Loucy (cell line): ENCODE measurements around the gene RAB8A.
A peak's percentile ranks its signal among the peaks of the same experiment; 100 is the strongest.

ENCODE experiments used
- H2AFZ ChIP-seq: fragments of 200-600 bp; sonication (generic); 2 replicates; pipeline ENCODE4 v1.6.0; 2016; ENCODE audit warnings: antibody characterized with exemption, mild to moderate bottlenecking, low read length, moderate library complexity
- H3F3A ChIP-seq: fragments of 200-600 bp; 2 replicates; pipeline ENCODE4 v1.6.0; 2016; ENCODE audit warnings: antibody characterized with exemption, low read depth, mild to moderate bottlenecking
- H3K27me3 ChIP-seq: fragments of 200-600 bp; sonication (generic); 2 replicates; pipeline ENCODE4 v1.6.1; 2014; ENCODE audit warnings: low read length, mild to moderate bottlenecking; ENCODE audit not compliant: insufficient read depth, poor library complexity, severe bottlenecking
- H3K36me3 ChIP-seq: fragments of 200-600 bp; sonication (generic); 2 replicates; pipeline ENCODE4 v1.6.1; 2016; ENCODE audit warnings: low read length; ENCODE audit not compliant: insufficient read depth
- H3K4me1 ChIP-seq: fragments of 200-600 bp; sonication (generic); 2 replicates; pipeline ENCODE4 v1.5.1; 2014; ENCODE audit warnings: low read length, mild to moderate bottlenecking; ENCODE audit not compliant: insufficient read depth, poor library complexity, severe bottlenecking
- H3K4me2 ChIP-seq: fragments of 200-600 bp; sonication (generic); 2 replicates; pipeline ENCODE4 v1.6.0; 2014; ENCODE audit warnings: antibody characterized with exemption, low read length, low read depth, mild to moderate bottlenecking; ENCODE audit not compliant: poor library complexity, severe bottlenecking
- H3K4me3 ChIP-seq: fragments of 200-600 bp; sonication (generic); 2 replicates; pipeline ENCODE4 v1.5.1; 2014; ENCODE audit warnings: low read length, mild to moderate bottlenecking, mixed read lengths; ENCODE audit not compliant: poor library complexity, severe bottlenecking
- H3K79me2 ChIP-seq: fragments of 200-600 bp; sonication (generic); 2 replicates; pipeline ENCODE4 v1.6.1; 2014; ENCODE audit warnings: low read length; ENCODE audit not compliant: insufficient read depth
- H3K9ac ChIP-seq: fragments of 200-600 bp; sonication (generic); 2 replicates; pipeline ENCODE4 v1.6.0; 2014; ENCODE audit warnings: mild to moderate bottlenecking, low read depth, low read length, moderate library complexity; ENCODE audit not compliant: poor library complexity, severe bottlenecking
- H3K9me2 ChIP-seq: fragments of 200-600 bp; sonication (generic); replicated peaks from 2 replicates; pipeline ENCODE4 v1.6.1; 2016; ENCODE audit warnings: low read depth, low read length, mixed read lengths
- H3K9me3 ChIP-seq: fragments of 200-600 bp; sonication (generic); 2 replicates; pipeline ENCODE4 v1.6.1; 2014; ENCODE audit warnings: mild to moderate bottlenecking, antibody characterized with exemption, low read length, low read depth; ENCODE audit not compliant: insufficient read depth
- H4K20me1 ChIP-seq: fragments of 200-600 bp; sonication (generic); 2 replicates; pipeline ENCODE4 v1.6.0; 2014; ENCODE audit warnings: antibody characterized with exemption, low read length, mild to moderate bottlenecking; ENCODE audit not compliant: insufficient read depth, poor library complexity, severe bottlenecking
- EZH2phosphoT487 ChIP-seq: fragments of 200-600 bp; IDR thresholded peaks from 2 replicates; pipeline ENCODE4 v1.6.1; 2018; ENCODE audit warnings: antibody characterized with exemption, mild to moderate bottlenecking, moderate library complexity, borderline replicate concordance
- TF ChIP-seq, protein P1 (sequence below): fragments of 200-600 bp; sonication (generic); conservative IDR thresholded peaks from 2 replicates; pipeline ENCODE4 v1.5.1; 2014; ENCODE audit warnings: mild to moderate bottlenecking, antibody characterized with exemption, low read length

RAB8A gene

DNA sequence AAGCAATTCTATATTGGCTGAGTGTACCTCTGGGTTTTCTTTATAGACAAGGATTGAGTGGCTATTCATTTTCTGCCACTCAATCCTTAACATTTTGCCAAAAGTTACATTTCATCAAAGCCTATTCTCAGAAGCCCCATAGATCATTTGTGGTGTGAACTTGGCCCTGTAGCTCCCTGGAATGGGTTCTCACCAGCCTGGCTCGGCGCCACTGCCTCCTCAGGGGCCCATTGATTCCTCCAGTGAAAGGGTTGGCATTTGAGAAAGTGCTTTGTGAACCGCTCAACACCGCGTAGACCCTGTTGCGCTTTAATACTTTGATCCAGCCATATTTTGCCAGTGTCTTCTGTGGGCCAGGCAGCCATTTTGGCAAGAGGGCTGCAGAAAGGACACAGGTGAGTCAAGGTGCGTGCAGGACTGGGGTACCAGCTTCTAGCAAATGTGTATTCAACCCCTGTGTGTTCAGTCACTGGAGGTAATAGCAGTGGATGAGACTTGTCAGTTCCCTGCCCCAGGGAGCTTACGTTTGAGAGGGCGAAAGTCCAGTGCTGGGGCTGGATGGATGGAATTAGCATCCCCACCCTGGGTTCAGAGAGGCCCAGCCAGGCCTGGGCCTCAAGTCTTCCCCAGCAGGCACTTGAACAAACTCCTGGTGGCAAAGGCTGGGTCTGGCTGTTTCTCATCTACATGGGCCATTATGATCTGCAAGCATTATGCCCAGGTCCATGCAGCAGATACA, 3.8 kb downstream of the RAB8A start:
- TF ChIP-seq, protein P1, sequence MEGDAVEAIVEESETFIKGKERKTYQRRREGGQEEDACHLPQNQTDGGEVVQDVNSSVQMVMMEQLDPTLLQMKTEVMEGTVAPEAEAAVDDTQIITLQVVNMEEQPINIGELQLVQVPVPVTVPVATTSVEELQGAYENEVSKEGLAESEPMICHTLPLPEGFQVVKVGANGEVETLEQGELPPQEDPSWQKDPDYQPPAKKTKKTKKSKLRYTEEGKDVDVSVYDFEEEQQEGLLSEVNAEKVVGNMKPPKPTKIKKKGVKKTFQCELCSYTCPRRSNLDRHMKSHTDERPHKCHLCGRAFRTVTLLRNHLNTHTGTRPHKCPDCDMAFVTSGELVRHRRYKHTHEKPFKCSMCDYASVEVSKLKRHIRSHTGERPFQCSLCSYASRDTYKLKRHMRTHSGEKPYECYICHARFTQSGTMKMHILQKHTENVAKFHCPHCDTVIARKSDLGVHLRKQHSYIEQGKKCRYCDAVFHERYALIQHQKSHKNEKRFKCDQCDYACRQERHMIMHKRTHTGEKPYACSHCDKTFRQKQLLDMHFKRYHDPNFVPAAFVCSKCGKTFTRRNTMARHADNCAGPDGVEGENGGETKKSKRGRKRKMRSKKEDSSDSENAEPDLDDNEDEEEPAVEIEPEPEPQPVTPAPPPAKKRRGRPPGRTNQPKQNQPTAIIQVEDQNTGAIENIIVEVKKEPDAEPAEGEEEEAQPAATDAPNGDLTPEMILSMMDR, result no peak
- no peak for TF ChIP-seq EZH2phosphoT487
- Histone ChIP-seq H3K79me2 (peaks cover 88% of the 10 kb centered on the region), H2AFZ (no peak overlapping the region), H3K4me1 (peaks cover 51% of the 10 kb centered on the region), H3K9me2 (no peaks in the 10 kb centered on the region), H3K27me3 (peaks cover 4% of the 10 kb centered on the region), H3F3A (no peaks in the 10 kb centered on the region), H3K9ac (peak overlapping the region; percentile 67), H3K36me3 (peaks cover 24% of the 10 kb centered on the region; the same call in 1 of the 2 replicates), H3K9me3 (no peaks in the 10 kb centered on the region), H4K20me1 (peaks cover 42% of the 10 kb centered on the region), H3K4me3 (peak overlapping the region; percentile 91), H3K4me2 (peak overlapping the region; percentile 86)

DNA sequence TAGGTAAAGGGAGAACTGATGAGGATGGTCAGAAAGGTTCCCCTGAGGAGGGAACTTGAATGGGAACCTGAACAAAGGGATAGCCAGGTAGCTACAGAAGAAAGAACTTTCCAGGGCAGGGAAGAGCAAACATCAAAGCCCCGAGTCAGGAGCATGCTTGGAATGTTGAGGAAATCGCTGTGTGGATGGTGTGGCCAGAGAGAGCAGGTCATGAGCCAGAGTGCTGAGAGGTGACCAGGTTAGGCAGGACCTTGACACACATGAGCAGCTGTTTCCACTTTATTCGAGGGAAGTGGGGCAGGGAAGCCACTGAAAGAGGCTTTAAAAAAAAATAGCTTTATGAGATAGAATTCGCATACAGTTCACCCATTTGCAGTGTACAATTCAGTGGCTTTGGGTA, 4.4 kb downstream of the RAB8A start:
- Histone ChIP-seq H3K4me1 (peaks cover 48% of the 10 kb centered on the region), H3K9me3 (no peaks in the 10 kb centered on the region), H3K27me3 (peaks cover 4% of the 10 kb centered on the region), H2AFZ (no peak overlapping the region), H3K9ac (peak overlapping the region; percentile 67), H3F3A (no peaks in the 10 kb centered on the region), H3K79me2 (peaks cover 86% of the 10 kb centered on the region), H3K4me2 (peak overlapping the region; percentile 86), H4K20me1 (peaks cover 42% of the 10 kb centered on the region), H3K4me3 (peak overlapping the region; percentile 91), H3K36me3 (peaks cover 25% of the 10 kb centered on the region; the same call in 1 of the 2 replicates), H3K9me2 (no peaks in the 10 kb centered on the region)
- no peak for TF ChIP-seq EZH2phosphoT487
- TF ChIP-seq, protein P1, result no peak

DNA sequence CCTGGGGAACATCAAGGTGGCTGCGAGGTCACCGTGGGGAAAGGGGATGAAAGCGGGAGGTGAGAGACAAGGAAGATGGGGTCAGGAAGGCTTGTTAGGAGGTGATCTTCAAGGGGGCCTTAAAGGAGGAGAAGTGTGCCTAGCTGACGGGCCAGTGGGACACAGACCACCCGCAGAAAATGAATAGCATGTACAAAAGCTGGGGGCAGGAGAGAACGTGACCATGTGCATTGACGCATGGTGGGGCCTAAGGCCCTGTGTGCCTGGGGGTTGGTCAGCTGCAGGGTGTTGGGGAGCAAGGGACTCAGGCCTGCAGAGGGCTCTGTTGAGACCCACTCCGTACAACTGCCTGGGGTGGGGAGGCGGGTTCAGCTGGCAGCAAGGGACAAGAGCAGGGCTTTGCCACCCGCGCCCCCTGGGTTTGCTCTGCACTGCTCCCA, 5.9 kb downstream of the RAB8A start:
- H3K4me2 ChIP-seq, result peak overlapping the region; percentile 86
- H3K9me3 ChIP-seq, result no peaks in the 10 kb centered on the region
- H3K9ac ChIP-seq, result peak overlapping the region; percentile 67
- no peaks in the 10 kb centered on the region for H3K9me2 ChIP-seq
- H3F3A ChIP-seq, result no peaks in the 10 kb centered on the region
- peaks cover 41% of the 10 kb centered on the region; the same call in 1 of the 2 replicates for H3K36me3 ChIP-seq
- H3K27me3 ChIP-seq, result no peaks in the 10 kb centered on the region
- H3K4me3 ChIP-seq, result peak overlapping the region; percentile 3
- peaks cover 91% of the 10 kb centered on the region for H3K79me2 ChIP-seq
- TF ChIP-seq, protein P1, result peak; percentile 61
- TF ChIP-seq EZH2phosphoT487, result no peak
- H4K20me1 ChIP-seq, result peaks cover 34% of the 10 kb centered on the region
- H3K4me1 ChIP-seq, result peaks cover 42% of the 10 kb centered on the region
- H2AFZ ChIP-seq, result no peak overlapping the region
